M059J (cell line): Measurements from ENCODE around the gene SYNPO2. TPM values are rescaled to one million over a fixed set of nuclear protein-coding genes. Genes with fewer than 3 reads are reported as not detected.
"Not testable (repeated sequence)": the region's sequence is repeated elsewhere in the genome, so short reads cannot be mapped to it uniquely, and the experiment has no call there.

Experiments
- DNase-seq: peaks from one replicate; pipeline ENCODE4 v3.0.0-alpha.2; 2012; ENCODE audit warnings: low read depth
- total RNA-seq: library from RNA; depleted of rRNA; stranded (reverse); fragments of >200 nt; shearing (Covaris generic); gene quantifications from 2 replicates; pipeline ENCODE4 v1.2.3, GENCODE V29; 2014

The SYNPO2 gene
- total RNA-seq, 1 experiment from 2014 or later, result 0.69 TPM

DNA sequence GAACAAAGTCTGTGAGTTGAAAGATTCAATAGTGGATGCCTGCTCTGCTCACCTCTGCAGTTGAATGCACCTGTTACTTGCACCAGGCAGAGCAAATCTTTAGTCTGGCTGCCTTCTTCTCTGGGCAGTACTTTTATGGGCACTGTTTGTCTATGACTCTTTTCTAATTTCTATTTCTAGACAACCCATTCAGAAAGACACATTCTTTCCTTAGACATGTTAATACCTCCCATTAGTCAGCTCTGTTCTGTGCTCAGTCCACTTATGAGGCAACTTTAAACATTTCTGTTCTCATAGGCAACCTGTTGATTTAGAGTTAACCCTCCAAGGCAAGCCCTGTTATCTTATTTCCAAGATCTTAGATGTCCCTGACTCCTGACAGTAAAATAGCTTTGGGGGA lies 108.9 kb downstream of the SYNPO2 start:
- no peak for DNase-seq

DNA sequence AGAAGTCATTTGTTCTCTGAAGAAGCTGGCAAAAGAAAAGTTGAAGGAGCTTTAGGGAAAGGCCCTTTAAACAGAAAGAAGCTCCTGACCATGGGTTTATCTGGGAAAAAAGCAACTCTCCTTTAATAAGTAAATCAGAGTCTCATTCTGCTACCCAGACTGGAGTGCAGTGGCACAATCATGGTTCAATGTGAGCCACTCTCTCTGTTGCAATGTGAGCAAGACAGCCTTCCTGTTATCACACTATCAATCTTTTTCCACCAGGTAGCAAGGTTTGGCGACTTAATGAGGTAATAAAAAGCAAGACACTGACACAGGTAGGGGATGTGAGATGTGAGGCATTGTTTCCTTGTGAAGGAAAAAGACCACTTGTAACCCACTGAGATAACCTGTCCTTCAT lies 111.3 kb downstream of the SYNPO2 start:
- DNase-seq, result no peak

GRCh38 chr4:119000400-119000799 lies 111.7 kb downstream of the SYNPO2 start:
- DNase-seq, result no peak

- DNase-seq, result no peak
Measured at GRCh38 chr4:119002476-119002875, 113.8 kb downstream of the SYNPO2 start.

DNA sequence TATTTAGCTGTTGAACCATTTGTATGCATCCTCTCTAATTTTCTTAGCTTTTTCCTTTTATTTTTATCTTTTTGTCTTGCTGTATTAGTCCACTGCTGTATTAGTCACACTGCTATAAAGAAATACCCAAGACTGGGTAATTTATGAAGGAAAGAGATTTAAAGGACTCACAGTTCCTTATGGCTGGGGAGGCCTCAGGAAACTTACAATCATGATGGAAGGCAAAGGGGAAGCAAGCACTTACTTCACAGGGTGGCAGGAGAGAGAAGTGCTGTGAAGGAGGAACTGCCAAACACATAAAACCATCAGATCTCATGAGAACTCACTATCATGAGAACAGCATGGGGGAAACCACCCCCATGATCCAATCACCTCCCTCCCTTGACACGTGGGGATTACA lies 114.3 kb downstream of the SYNPO2 start:
- DNase-seq, result not testable (repeated sequence)

- DNase-seq, result no peak
Measured at GRCh38 chr4:119005928-119006460, 117.3 kb downstream of the SYNPO2 start.

GRCh38 chr4:119008761-119009160 lies 120.1 kb downstream of the SYNPO2 start:
- DNase-seq, result no peak

GRCh38 chr4:119010221-119010620 lies 121.6 kb downstream of the SYNPO2 start:
- not testable (repeated sequence) for DNase-seq

GRCh38 chr4:119010909-119011606 lies 122.4 kb downstream of the SYNPO2 start:
- no peak for DNase-seq

DNA sequence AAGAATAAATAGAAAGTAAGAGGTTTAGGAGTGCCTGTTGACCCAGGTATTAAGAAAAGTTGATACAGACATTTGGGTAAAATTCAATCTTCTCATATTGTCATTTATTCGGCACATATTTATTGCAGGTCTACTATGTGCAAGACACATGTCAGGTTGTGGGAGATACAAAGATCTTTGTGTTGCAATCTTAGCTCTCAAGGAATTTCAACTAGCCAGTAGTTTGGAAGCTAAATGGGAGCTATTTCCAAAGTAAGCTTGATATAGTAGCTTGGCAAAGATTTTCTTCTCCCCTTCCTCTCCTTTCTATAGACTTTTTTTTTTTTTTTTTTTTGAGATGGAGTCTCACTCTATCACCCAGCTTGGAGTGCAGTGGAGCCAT lies 122.9 kb downstream of the SYNPO2 start:
- DNase-seq, result no peak

- DNase-seq, result no peak
Measured at GRCh38 chr4:119014658-119015057, 126.0 kb downstream of the SYNPO2 start.

DNA sequence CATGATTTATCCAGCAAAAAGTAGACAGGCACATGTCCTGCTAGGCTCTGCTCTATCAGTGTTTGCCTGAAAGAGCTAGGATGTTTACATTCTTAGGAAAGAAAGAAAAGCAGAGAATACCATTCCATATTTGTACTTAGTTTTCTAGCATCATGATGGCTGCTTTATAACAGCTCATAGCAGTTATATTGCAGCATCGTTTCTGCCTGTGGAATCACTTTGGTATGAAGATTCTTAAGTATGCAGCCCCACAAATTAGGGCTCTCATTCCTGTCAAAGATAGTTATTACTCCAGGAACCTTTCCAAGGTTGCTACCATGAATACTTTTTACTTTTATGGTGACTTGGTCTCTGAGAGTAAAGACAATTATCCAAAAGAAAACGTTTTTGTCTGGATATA lies 128.0 kb downstream of the SYNPO2 start:
- DNase-seq, result no peak

GRCh38 chr4:119017636-119018035 lies 129.0 kb downstream of the SYNPO2 start:
- DNase-seq, result no peak

GRCh38 chr4:119020158-119020557 lies 131.5 kb downstream of the SYNPO2 start:
- DNase-seq, result no peak

- not testable (repeated sequence) for DNase-seq
Measured at GRCh38 chr4:119022520-119022919, 133.9 kb downstream of the SYNPO2 start.

GRCh38 chr4:119024102-119024501 lies 135.4 kb downstream of the SYNPO2 start:
- no peak for DNase-seq

DNA sequence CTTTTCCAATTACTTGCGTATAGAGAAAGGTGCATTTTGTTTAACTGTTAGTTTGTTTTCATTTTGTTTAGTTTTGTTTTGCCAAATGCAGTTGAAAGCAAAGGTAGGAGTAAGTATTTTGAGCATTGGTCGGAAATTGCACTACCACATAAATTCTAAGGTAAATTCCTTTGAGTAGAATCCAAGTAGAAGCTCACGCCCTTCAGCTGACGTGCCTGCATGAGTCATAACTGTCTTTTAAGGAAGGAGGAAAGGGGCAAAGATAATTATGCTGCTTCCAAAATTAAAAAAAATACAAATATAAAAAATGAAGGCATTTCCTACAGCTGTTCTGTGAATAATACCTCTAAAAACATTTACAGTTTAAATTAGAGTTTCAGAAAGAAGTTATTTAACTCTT lies 136.8 kb downstream of the SYNPO2 start:
- DNase-seq, result peak; percentile 48

- DNase-seq, result peak; percentile 25
Measured at GRCh38 chr4:119025916-119026661, 137.4 kb downstream of the SYNPO2 start.

GRCh38 chr4:119026662-119027444 lies 138.2 kb downstream of the SYNPO2 start:
- DNase-seq, result no peak

GRCh38 chr4:119027811-119028210 lies 139.2 kb downstream of the SYNPO2 start:
- DNase-seq, result no peak

- no peak for DNase-seq
Measured at GRCh38 chr4:119028296-119028695, 139.6 kb downstream of the SYNPO2 start.

DNA sequence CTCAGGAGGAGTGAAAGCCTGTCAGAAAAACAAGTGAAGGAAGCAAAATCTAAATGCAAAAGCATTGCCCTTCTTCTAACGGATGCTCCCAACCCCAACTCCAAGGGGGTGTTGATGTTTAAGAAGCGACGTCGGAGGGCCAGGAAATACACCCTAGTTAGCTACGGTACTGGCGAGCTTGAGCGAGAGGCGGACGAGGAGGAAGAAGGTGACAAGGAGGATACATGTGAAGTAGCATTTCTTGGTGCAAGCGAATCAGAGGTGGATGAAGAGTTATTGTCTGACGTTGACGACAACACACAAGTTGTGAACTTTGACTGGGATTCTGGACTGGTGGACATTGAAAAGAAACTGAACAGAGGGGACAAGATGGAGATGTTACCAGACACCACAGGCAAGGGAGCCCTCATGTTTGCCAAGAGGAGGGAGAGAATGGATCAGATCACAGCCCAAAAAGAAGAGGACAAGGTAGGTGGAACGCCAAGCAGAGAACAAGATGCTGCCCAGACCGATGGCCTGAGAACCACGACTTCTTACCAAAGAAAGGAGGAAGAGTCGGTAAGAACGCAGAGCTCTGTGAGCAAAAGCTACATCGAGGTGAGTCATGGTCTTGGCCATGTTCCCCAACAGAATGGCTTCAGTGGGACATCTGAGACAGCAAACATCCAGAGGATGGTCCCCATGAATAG lies 141.3 kb downstream of the SYNPO2 start:
- DNase-seq, result no peak
